ENCODE measurements around the gene KCNH1. TPM values are rescaled to one million over a fixed set of nuclear protein-coding genes. Genes with fewer than 3 reads are reported as not detected.

KCNH1 gene
- total RNA-seq, 2 donors from 2014 or later: 0.27 to 0.70 TPM

DNA sequence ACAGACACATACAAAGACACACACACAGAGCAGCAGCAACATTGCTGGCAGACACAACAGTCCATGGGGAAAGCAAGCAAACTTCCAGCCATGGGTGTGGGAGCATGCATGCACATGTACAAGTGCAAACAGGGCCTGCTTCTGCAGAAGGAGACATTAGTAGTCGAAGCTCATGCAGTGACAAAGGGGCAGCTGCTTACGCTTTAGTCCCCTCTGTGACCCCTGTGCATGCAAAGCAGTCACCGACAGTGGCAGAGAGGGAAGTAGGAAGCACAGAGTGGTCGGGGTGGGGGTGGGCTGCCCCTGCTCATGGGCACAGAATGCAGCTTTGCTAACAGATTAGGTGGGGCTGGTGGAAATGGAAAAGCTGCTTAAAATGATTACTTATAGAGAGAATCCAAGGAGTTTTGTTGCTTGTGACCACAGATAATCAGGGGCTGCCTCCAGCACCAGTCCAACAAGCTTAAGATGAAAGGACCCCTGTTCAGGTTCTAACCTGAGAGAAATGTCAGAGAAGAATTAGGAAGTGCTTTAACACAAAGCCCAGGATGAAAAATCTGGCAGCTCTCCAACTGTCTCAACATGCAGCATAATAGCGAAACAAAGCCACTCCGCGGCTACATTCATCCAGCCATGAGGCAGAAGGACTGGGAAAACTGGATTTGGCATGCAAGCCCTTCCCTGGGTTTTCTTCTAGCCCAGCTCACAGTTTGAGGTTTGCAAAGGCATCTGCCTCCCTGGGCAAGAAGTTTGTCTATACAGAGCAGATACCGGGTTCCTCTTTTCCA is 378.9 kb downstream of the KCNH1 start:
- intact Hi-C loops (cut with DNase I, micrococcal nuclease): no loop called here
- ATAC-seq: no peak
- no peak for DNase-seq

DNA sequence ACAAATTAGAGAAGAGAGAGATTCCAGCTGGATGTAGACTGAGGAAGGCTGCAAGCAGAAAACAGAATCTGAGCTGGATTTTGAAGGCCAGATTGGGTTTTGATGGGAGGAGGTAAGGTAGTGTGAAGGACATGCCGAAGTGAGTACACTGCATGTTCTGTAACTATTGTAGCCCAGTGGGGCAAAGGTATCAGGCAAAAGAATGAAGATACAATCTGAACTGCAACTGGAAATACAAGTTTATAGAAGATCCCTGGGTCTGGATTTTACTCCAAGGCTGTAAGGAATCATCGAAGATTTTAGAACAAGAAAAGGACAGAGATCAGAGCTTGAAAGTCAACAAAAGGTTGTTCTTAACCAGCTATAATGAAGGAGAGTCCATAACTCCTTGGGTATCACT is 382.0 kb downstream of the KCNH1 start:
- intact Hi-C loops (cut with DNase I, micrococcal nuclease): no loop called here
- DNase-seq (no peak), ATAC-seq (no peak)

DNA sequence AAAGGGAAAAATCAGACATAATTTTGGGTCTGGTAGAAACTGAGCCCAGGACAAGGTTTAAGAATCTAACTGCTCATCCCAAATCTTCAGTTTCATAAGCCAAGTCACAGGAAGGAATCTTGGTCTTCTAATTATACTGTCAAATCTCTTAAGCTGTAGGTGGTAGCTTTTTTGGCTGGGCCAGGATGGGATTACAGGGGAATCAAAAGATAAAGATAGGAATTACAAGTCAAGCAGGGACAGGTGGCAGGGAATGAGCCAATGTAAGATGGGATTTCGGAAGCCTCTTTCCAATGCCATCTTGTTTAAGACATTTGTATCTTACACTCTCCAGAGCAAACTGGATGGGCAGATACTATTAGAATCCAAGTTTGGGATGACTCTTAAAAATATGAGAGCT is 383.5 kb downstream of the KCNH1 start:
- intact Hi-C loops (cut with DNase I, micrococcal nuclease): no loop called here
- ATAC-seq (no peak), DNase-seq (no peak)

DNA sequence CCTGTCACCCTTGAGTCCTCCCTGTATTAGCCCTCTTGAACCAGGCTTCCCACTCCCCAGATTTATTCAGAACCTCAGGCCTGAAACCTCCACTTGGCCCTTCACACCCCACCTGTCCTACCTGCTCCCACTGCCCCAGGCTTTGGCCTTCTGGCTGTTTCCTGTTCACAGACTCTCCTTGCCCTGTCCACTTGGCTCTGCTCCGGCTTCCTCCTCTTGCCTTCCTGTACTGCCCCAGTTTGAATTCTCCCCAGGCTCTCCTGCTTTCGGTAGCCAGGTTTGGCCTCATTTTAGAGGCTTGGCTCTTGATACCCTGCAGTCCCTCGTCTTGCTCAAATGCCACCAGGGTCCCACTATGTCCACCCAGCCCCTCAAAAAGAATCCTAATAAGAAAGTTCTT is 385.2 kb downstream of the KCNH1 start:
- intact Hi-C loops (cut with DNase I, micrococcal nuclease): no loop called here
- DNase-seq (no peak), ATAC-seq (no peak)

DNA sequence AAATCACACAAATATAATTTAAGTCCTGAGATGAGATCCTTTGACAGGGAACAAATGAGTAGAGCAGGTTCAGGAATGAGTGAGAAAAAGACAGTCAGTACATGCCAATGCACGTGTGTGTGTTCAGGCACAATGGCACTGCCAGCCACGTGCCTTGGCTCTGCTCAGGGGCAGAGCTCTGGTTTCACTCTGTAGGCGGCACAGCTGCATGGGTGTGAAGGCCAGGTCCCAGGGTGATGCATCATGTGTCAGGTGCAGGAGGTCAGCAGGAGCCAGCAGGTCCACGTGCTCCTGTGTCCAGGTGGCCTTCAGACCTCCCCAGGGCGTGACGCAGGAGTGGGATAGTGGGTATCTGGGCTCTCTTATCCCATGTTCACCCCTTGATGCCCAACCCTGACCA is 386.1 kb downstream of the KCNH1 start:
- intact Hi-C loops (cut with DNase I, micrococcal nuclease): no loop called here
- no peak for ATAC-seq

DNA sequence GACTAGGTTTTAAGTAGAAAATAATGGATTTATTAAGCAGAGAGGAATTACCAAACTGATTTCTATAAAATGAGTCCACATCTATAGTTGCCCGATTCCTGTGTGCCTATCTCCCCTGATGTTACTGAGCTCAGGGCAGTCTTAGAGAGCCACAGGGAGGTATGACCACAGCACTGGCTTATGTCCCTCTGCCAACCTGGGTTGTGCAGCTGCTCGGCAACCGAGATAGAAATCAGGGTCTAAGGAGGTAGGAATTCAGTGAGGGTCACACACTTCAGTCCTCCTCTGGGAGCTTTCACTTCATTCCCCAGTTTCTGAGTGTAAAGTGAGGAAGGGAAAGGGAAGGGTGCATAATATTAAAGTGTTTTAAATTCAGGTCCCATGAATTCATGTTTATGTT is 386.8 kb downstream of the KCNH1 start:
- ATAC-seq: no peak
- no peak for DNase-seq
- intact Hi-C loops (cut with DNase I, micrococcal nuclease): no loop called here

More for the DNA sequence above, 386.1 kb downstream of the KCNH1 start:
- DNase-seq: no peak

DNA sequence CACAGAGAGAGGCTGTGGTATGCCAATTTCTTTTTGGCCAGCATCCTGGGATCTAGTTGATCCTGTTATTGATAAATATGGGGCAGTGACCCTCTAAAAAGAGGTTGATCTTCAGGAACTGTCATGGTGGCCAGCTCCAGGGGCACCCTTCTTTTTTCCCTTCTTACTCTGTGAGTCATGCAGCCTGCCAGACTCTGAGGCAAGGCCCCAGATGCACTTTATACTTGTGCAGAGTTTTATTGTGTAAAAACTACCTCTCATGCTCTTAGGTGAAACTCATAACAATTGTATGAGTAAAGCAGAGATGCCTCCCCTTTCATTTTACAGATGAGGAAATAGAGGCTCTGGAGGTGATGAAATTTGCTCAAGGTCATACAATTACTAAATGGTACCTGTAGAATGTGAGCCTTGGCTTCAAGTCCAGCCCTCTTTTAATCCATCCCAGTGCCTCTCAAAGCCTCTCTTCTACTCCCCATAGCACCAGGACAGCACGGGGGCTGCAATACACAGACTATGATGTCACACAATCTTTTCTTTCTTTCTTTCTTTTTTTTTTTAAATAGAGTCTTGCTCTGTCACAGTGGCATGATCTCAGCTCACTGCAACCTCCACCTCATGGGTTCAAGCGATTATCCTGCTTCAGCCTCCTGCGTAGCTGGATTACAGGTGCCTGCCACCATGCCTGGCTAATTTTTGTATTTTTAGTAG is 387.8 kb downstream of the KCNH1 start:
- intact Hi-C loops (cut with DNase I, micrococcal nuclease): no loop called here
- ATAC-seq (no peak), DNase-seq (no peak)

DNA sequence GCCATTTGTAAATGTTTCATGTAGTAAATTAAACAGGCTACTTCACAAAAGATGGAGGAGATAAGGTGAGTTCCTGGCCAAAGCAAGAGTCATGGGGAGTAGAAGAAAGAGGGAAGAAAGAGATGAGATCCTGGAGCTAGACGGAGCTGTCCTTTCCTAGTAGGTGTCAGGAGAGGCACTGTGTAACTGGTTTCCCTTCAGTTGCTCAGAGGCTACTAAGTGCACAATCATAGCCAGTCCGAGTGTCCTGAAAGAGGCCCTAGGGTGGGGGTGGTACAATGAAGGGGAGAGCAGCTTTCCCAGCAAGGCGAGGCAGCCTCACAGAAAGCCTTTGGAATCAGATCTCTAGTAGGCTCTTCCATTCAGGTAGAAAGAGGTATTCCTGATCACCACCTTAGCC is 390.9 kb downstream of the KCNH1 start:
- DNase-seq: no peak
- intact Hi-C loops (cut with DNase I, micrococcal nuclease): no loop called here
- ATAC-seq: no peak

DNA sequence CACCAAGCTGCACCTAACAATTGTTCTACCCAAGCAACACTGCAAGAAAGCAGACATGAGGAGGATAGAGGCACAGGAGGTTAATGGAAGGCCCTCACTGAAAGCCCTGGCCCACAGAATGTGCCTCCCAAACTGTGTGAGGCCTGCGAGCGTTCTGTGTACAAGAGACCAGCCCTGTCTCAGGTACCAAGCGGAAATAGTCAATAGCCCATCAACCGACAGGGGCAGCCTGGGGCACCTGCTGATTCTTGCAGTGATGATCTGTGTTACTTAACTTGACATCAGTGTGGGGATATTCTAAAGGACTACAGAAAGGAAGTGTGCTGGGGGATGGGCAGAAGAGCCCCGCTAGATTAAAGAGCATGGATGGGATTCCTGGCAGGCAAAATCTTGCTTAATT is 392.4 kb downstream of the KCNH1 start:
- intact Hi-C loops (cut with DNase I, micrococcal nuclease): no loop called here
- DNase-seq (no peak), ATAC-seq (no peak)

DNA sequence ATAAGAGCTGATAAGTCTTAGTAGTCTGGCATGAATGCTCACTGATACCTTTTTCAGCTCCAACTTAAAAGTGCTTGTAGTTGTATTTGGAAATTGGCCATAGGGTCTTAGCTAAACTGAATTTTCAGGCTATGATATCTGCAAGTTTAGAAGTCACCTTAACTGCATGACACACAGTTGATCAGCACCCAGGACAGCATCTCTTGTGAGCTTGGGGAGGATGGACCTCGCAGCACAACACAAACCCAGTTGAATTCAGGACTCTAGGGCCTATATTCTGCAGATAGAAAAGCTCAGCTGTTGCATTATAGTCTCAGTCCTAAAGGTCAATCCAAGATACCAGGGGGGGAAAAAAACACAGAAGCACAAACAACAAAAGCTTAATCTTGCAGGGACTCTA is 394.3 kb downstream of the KCNH1 start:
- DNase-seq (no peak), ATAC-seq (no peak)
- intact Hi-C loops (cut with DNase I, micrococcal nuclease): no loop called here

DNA sequence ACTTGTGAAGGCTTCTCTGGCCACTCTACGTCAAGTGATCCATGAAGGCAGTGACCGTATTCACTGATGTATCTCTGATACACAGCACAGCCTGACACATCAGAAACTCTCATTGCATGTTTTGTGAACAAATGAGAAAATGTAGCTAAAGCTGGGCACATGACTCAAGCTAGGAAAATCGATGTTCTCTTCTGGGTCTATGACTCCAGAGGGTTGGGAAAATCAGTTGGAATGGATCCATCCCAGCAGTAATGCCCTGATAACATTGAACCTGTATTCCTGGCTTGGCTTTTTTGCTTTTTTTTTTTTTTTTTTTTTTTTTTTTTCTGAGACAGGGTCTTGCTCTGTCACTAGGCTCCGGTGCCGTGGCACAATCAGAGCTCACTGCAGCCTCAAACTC is 395.7 kb downstream of the KCNH1 start:
- ATAC-seq: no peak

DNA sequence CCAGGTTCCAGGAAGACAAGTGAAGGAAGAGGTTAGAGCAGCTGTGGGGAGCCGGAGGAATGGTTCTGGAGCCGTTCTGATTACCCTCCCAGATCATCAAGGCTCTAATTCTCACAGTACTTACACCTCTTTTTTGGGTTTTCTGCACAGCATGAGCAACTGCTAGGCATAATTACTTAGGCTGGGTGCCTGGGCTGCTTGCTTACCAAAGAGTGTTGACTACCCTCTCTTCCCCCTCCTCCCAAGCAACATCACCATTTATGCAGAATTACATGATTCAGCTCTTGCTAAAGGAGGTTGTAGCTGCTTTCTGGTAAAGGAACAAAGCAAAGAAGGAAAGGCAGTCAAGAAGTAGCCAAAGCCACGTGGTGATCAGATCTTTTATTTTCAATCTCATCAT is 397.2 kb downstream of the KCNH1 start:
- ATAC-seq: no peak
- intact Hi-C loops (cut with DNase I, micrococcal nuclease): no loop called here

More for the DNA sequence above, 395.7 kb downstream of the KCNH1 start:
- no peak for DNase-seq
- intact Hi-C loops (cut with DNase I, micrococcal nuclease): no loop called here

DNA sequence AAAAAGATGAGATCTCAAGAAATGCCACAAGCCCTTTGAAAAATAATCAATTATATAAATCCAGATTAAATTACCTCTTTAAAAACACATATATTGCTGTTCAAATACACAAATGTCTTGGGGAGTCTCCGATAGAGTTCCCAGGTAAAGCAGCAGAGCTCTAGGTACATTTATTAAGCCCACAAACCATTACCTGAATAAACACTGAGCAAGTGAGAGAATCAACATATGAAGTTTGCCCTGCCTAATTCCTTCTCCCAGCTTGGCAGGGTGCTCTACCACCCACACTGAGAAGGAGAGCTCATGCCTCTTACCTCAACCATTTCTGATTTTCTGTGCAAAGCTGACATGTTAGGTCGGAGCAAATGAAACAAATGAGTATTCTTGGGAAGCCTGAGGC is 402.4 kb downstream of the KCNH1 start:
- ATAC-seq (no peak), DNase-seq (no peak)
- intact Hi-C loops (cut with DNase I, micrococcal nuclease): no loop called here

More for the DNA sequence above, 397.2 kb downstream of the KCNH1 start:
- no peak for DNase-seq

DNA sequence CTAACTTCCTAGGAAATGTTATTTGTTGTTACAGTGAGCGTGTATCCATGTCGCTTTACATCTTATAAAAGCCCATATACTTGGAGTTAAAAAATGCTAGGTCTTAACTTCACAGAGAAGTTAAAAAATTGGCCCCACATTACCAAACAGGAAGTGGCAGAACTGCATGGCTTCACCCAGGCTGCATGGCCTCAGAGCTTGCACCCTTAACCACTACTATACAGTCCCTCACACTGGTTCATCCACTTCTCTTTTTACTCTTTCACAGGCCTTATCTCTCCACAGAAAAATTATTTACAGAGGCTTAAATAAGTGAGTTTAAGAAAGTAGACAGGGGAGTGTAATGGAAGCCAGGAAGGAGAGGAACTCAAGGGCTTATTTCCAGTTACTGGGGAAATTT is 402.8 kb downstream of the KCNH1 start:
- DNase-seq (no peak), ATAC-seq (no peak)
- intact Hi-C loops (cut with DNase I, micrococcal nuclease): no loop called here

DNA sequence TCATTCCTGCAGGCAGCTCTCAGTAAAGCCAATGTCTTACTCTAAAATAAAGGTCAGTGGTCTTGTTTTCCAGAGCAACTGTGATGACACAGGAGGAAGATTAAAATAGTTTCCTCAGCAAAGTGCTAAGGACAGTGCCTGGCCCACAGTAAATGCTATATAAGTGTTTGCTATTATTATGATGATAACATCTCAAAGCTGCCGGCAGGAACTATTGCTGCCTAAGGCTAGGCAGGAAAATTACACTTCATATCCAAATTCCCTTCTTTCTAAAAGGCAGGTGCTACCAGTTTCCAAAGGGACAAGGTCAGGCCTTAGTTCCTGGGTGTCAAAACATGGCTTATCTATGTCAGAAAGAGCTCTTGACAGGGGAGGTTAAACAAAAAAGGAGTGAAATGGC is 403.9 kb downstream of the KCNH1 start:
- ATAC-seq: no peak
- intact Hi-C loops (cut with DNase I, micrococcal nuclease): no loop called here
- DNase-seq: no peak

DNA sequence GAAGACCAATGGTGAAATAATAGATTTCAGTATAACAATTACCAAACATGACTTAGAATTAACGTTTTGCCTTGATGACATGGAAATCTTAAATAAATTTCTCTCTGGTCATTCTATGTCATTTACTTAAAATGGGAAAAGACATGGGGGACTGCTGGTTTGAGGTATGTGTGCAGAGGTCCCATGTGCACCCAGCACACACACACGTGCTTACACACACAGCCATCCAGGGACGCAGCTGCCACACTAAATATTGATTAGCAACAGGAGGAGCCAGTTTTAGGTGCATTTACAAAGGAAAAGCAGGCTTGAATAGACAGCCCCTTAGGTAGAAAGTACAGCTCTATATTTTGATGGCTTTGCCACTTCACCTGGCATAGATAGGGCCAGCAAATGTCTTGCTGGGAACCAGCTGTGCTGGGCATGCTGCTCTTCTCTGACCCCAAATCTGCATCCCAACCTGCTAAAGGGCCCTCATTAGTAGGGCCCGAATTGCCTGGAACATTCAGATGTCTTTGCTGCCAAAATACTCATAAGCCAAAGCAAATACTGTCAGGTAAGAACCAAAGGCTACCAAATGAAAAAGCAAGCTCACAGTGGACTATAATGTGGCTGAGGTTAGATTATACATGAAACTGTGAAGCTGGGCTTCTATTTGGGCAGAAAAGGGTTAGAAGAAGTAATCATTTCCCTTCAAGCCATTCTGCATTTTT is 405.4 kb downstream of the KCNH1 start:
- ATAC-seq (no peak), DNase-seq (no peak)
- intact Hi-C loops (cut with DNase I, micrococcal nuclease): no loop called here

DNA sequence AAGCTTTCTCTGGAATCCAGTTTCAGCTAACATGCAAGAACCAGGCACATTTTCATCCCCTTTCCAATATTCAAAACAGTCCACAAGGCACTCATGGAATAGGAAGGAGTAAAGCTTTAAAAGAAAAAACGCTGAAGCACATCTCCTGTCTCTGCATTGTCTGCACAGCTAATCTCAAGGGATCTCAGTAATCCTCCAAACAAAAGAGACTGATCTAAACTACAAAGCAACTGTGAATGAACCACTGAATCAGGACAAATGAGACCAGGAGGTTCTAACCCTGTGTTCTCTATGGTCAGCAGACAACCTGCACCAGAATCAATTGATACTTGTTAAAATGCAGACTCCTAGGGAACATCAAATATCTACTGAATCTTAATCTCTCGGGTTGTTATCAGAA is 406.2 kb downstream of the KCNH1 start:
- ATAC-seq: no peak
- no peak for DNase-seq
- intact Hi-C loops (cut with DNase I, micrococcal nuclease): no loop called here

DNA sequence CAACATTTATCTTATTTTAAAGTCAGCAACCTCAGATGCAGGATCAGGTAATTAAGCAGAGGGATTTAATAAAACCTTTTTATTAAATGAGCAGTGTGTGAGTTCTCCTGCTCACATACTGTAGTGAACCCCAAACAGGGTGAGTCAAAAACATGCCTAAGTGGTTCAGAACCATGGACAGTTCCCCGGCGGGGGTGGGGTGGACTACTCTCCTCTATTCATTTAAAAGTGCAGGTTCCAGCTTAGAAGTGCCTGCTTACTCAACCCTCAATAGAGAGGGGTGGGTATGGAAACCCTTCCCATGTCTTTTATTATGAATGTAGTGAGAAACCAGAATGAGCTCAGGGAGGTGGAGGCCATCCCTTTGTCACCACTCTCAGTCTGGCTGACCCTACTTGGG is 407.3 kb downstream of the KCNH1 start:
- ATAC-seq: no peak
- peak in 1 of 2 donors; percentile 45 for DNase-seq
- intact Hi-C loops (cut with DNase I, micrococcal nuclease): no loop called here

DNA sequence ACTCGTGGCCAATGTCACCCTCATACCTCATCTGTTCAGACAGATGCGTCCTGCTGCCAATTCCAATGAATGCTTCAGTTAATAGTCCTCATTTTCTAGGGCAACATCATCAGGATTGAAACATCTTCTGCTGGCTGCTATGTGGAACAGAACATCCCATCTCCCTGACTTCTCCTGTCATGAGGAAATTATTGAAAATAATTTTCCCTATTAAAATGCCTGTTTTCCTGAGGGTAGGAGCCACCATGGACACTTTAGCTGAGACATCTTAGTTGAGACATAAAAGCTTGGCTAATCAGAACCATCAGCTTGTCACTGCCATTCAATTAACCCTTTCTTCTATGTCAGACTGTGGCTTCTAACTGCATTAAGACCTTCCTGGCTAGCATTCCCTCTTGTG is 409.2 kb downstream of the KCNH1 start:
- ATAC-seq (no peak), DNase-seq (no peak)
- intact Hi-C loops (cut with DNase I, micrococcal nuclease): no loop called here

DNA sequence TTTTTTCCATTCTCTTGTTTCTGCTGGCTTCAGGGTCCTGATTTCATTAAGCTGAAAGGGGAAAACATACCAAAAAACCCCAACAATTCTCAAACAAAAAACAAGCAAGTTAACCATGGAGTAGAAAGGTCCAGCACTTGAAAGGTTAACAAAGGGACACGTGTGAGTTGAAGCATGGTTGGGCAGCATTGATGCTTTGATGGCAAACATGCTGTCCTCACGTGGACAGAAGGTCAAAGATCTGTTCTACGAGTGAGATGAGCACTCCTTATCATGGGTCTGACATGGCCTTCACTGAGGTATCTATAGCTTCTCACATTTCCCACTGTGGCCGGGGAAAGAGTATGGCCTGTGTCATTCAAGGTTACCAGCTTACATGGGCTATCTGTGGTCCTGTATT is 410.3 kb downstream of the KCNH1 start:
- DNase-seq: no peak
- no peak for ATAC-seq
- intact Hi-C loops (cut with DNase I, micrococcal nuclease): no loop called here
